ENCODE data around the gene RAPGEF1. TPM values are rescaled to one million over a fixed set of nuclear protein-coding genes. Genes with fewer than 3 reads are reported as not detected.
A peak's percentile ranks its signal among the peaks of the same experiment; 100 is the strongest.
"Not testable (repeated sequence)": the region's sequence is repeated elsewhere in the genome, so short reads cannot be mapped to it uniquely, and the experiment has no call there.

Gene RAPGEF1
- total RNA-seq, 2 donors from 2014 or later: 74.5 to 90.8 TPM

- DNase-seq (ENCODE audit: low spot score); intact Hi-C loops (cut with DNase I): not testable (repeated sequence)
Observed at GRCh38 chr9:131681108-131681507, 58.8 kb downstream of the RAPGEF1 start.

GRCh38 chr9:131679261-131680020, 60.4 kb downstream of the RAPGEF1 start:
- DNase-seq (ENCODE audit: low spot score): no peak

GRCh38 chr9:131678499-131679111, 61.3 kb downstream of the RAPGEF1 start:
- intact Hi-C loops (cut with DNase I): loop anchor here in 1 of 2 donors (10.0 kb wide), 1 partner anchor 64 kb away; no protein-coding TSS in a partner anchor
- DNase-seq (ENCODE audit: low spot score): peak; percentile 90

More at GRCh38 chr9:131679261-131680020, 60.4 kb downstream of the RAPGEF1 start:
- intact Hi-C loops (cut with DNase I): loop anchor here in 1 of 2 donors (10.0 kb wide), 1 partner anchor 65 kb away; no protein-coding TSS in a partner anchor

GRCh38 chr9:131677444-131678180, 62.3 kb downstream of the RAPGEF1 start:
- DNase-seq (ENCODE audit: low spot score): no peak
- intact Hi-C loops (cut with DNase I): loop anchor here in 1 of 2 donors (10.0 kb wide), 1 partner anchor 63 kb away; no protein-coding TSS in a partner anchor

GRCh38 chr9:131677049-131677443, 62.8 kb downstream of the RAPGEF1 start:
- intact Hi-C loops (cut with DNase I): loop anchor here in 1 of 2 donors (10.0 kb wide), 1 partner anchor 62 kb away; no protein-coding TSS in a partner anchor
- DNase-seq (ENCODE audit: low spot score): no peak

GRCh38 chr9:131676431-131676972, 63.4 kb downstream of the RAPGEF1 start:
- no peak for DNase-seq (ENCODE audit: low spot score)
- intact Hi-C loops (cut with DNase I): loop anchor here in 1 of 2 donors (10.0 kb wide), 1 partner anchor 62 kb away; no protein-coding TSS in a partner anchor

- intact Hi-C loops (cut with DNase I): loop anchor here in 1 of 2 donors (10.0 kb wide), 1 partner anchor 61 kb away; no protein-coding TSS in a partner anchor
- no peak for DNase-seq (ENCODE audit: low spot score)
Observed at GRCh38 chr9:131675437-131676022, 64.3 kb downstream of the RAPGEF1 start.

GRCh38 chr9:131674425-131675421, 65.2 kb downstream of the RAPGEF1 start:
- no peak for DNase-seq (ENCODE audit: low spot score)
- intact Hi-C loops (cut with DNase I): loop anchor here in 1 of 2 donors (10.0 kb wide), 1 partner anchor 60 kb away; no protein-coding TSS in a partner anchor

GRCh38 chr9:131673531-131673930, 66.3 kb downstream of the RAPGEF1 start:
- intact Hi-C loops (cut with DNase I): loop anchor here in 1 of 2 donors (10.0 kb wide), 1 partner anchor 59 kb away; no protein-coding TSS in a partner anchor
- no peak for DNase-seq (ENCODE audit: low spot score)

GRCh38 chr9:131673068-131673467, 66.8 kb downstream of the RAPGEF1 start:
- intact Hi-C loops (cut with DNase I): loop anchor here in 1 of 2 donors (10.0 kb wide), 1 partner anchor 58 kb away; no protein-coding TSS in a partner anchor
- DNase-seq (ENCODE audit: low spot score): no peak

GRCh38 chr9:131672451-131672850, 67.4 kb downstream of the RAPGEF1 start:
- intact Hi-C loops (cut with DNase I): loop anchor here in 1 of 2 donors (10.0 kb wide), 1 partner anchor 58 kb away; no protein-coding TSS in a partner anchor
- no peak for DNase-seq (ENCODE audit: low spot score)

GRCh38 chr9:131671133-131671520, 68.7 kb downstream of the RAPGEF1 start:
- DNase-seq (ENCODE audit: low spot score): no peak
- intact Hi-C loops (cut with DNase I): loop anchor here in 1 of 2 donors (10.0 kb wide), 1 partner anchor 56 kb away; no protein-coding TSS in a partner anchor

GRCh38 chr9:131670247-131671132, 69.4 kb downstream of the RAPGEF1 start:
- intact Hi-C loops (cut with DNase I): loop anchor here in 1 of 2 donors (10.0 kb wide), 1 partner anchor 56 kb away; no protein-coding TSS in a partner anchor
- DNase-seq (ENCODE audit: low spot score): peak; percentile 88

GRCh38 chr9:131669269-131670157, 70.4 kb downstream of the RAPGEF1 start:
- no peak for DNase-seq (ENCODE audit: low spot score)
- intact Hi-C loops (cut with DNase I): loop anchor here in 1 of 2 donors (10.0 kb wide), 1 partner anchor 55 kb away; no protein-coding TSS in a partner anchor

All from posterior vena cava (tissue), 2 donors.